Glomerular endothelial cell (primary cell): ENCODE results near the gene DCDC2C. TPM values are rescaled to one million over a fixed set of nuclear protein-coding genes. Genes with fewer than 3 reads are reported as not detected.
"Not testable (repeated sequence)": the region's sequence is repeated elsewhere in the genome, so short reads cannot be mapped to it uniquely, and the experiment has no call there.

Experiments used
- DNase-seq: peaks from one replicate; pipeline ENCODE4 v3.0.0-alpha.2; 2011; ENCODE audit warnings: low read depth, low spot score; ENCODE audit errors: extremely low read depth
- total RNA-seq: library from RNA; depleted of rRNA; stranded (reverse); fragments of >200 nt; gene quantifications from 2 replicates; pipeline ENCODE4 v1.2.3, GENCODE V29; 2015

DCDC2C gene
- total RNA-seq, 1 donor from 2014 or later, result not detected

DNA sequence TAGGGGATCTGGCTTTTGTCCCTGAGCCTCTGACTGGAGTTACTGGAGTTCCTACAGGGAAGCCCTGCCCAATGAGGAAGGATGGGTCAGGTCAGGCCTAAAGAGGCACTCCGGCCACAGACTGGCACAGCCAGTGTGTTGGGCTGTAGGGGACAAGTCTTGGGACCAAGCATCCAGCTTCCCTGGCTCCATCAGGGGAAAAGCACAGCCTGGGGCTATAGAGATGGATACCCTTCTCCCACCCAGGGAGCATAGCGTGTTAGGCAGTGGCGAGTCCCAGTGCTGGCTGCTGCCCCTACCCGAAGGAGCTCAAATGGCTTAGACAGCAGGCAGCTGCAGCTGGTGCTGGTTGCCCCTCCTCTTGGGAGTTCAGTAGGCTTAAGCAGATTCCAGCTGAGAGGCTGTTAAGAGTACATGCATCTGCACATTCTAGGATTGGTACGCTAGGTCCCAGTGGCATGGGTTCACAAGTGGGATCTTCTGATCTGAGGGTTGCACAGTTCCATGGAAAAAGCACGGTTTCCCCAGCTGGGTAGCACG, 111.4 kb downstream of the DCDC2C start:
- no peak for DNase-seq

DNA sequence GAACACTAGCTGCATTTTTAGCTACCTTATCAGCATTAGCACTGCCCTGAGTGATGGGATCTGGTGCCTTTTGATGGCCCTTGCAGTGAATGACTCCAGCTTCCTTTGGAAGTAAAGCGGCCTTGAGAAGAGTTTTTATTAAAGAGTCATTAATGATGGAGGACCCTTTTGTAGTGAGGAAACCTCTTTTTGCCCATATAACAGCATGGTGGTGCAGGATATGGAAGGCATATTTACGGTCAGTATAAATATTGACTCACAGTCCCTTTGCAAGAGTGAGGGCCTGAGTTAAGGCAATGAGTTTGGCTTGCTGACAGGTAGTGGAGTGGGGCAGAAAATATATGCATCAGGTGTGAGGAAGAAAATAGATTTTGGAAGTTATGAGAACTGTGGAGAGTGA, 113.8 kb downstream of the DCDC2C start:
- DNase-seq, result not testable (repeated sequence)

DNA sequence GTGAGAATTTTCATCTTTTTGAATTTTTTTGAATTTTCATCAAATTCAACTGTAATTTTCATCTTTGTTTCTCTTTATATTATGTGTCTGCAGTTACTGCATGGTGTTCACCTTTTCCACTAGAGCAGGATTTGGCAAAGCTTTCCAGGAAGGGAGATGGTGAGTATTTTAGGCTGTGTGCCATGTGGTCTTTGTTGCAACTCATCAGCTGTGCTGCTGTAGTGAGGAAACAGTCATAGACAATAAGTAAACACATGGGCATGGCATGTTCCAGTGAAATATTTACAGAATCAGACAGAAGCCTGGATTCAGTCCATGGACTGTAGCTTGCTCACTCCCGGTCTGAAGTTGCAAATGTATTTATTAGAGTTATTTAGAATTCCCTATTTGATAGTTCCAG, 120.4 kb downstream of the DCDC2C start:
- DNase-seq, result no peak

DNA sequence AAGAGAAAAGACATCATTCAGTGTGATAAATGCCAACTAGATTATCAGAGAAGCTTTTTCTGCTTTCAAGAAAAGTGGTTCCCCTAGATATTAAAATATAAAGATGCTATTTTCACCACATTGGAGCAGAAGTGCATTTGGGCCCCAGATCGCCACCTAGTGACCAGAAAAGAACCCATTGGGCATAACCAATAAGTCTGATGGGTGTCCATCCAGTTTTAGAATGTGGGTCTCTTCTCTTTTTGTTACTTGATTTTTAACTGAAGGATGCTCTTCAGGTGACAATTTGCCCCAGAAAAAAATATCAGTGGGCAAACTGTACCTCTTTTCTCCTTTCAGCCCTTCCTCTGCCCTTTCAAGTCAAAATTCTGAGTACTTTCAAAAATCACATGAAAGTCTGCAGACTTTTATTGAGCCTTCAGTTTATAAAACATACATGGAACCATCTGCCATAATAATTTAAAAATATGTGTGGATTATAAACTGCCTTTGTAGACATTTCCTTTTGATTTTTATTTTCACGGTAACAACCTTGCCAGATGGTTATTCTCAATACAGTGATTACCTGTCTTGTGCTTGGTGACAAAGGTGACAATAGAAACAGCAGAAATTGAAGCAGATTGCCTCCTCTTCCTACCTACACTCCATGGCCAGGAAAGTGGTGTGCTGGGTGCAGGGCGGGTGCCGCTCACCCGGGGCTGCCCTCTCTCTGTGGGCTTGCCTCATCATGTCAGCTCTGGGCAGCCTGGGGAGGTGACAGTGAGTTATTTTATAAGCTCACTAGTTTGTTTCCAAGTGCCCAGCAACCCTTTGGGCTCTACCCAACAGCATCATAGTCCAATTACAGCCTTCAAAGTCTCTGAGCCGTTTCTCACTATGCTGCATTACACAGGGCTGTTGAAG, 124.5 kb downstream of the DCDC2C start:
- no peak for DNase-seq

DNA sequence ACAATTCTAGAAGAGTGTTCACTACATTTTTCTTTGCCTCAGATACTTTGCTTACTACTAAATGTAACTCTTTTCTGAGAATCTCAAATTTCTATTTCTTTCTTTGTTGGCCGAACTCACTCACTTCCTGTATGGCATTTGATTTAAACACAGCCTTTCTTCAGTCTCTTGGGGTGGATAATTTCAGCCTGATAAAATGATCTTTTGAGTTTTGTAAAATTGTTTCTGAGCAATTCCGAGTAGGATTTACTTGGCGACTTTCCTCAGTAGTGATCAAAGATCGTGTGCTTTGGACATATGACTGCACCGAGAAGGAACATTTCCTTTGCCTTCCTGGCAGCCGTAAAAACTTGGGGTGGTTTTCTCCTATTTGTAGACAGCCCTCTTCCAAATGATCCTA, 127.4 kb downstream of the DCDC2C start:
- DNase-seq, result no peak

DNA sequence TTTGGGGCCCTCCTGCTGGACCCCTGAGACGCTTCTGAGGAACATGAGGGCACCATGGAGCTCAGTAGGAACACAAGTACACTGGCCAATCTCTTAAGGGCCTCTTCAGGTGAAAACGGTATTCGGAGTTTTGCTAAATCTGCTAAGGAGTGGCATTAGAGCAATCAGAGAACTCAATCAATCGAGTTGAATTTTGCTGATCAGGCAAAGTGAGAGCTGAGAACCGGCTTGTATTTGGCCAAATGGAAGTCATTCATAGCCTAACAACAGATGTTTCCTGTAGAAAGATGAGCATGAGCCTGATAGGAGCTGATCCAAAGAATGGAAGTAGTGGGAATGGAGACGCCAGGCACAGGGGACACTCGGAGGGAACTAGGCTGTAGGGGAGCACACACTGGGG, 133.7 kb downstream of the DCDC2C start:
- DNase-seq, result no peak

DNA sequence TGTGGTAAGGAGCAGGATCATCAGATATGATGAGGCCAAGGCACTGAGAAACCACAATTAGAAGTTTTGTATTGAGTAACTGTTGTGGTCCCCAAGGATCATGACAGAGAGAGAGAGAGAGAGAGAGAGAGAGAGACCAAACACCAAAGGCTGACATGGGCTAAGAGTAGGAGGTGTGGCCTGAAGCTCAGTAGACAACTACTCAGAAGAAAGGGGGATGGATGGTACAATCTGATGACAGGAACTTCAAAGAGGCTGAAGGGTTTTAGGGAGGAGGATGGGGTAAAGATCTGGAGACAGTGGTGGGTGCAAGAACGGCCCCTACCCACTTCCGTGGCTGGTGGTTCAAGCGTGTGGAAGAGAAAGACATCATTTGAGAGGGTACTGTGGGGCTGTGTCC, 135.0 kb downstream of the DCDC2C start:
- DNase-seq, result no peak

DNA sequence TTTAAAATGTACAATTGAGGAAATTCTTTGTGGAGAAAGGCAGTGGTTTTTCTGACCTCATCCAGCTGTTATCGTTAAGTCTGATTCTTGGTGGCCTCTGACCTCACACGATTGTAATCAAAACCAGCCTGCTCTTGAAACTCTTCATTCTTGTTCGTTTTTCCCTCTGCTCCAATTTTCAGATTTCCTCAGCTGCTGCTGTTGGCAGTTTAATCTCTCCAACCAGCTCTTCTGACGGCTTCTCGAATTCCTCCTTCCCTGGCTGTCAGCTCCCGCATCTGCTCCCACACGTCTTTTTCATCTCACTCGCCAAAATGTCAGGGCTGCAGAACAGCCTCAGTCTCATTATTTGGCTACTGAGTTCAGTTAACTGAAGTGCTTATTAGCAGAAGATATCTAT, 136.1 kb downstream of the DCDC2C start:
- no peak for DNase-seq

DNA sequence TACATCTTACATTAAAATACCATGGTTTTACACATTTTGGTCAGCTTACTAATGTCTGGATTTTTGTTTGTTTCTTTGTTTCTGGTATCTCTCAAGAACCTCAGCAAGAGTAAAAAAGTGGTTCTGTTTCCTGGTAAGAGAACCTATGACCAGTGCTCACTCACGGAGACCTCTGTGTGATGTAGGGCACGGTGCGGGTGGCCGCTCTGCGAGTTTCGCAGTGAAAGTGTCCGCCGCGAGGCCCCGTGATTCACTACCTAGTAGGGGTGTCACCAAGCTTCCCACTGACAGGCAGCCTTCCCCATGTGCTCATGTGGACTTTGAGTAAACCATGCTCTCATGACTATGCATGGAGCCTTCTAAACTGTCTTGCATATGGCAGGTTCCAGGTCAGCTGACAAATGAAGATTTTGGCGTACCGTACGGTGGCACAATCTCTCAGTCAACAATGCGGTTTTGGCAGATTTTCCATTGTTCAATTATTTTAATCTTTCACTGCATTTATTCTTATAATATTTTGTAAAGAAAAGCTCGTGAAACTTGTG, 137.3 kb downstream of the DCDC2C start:
- no peak for DNase-seq

DNA sequence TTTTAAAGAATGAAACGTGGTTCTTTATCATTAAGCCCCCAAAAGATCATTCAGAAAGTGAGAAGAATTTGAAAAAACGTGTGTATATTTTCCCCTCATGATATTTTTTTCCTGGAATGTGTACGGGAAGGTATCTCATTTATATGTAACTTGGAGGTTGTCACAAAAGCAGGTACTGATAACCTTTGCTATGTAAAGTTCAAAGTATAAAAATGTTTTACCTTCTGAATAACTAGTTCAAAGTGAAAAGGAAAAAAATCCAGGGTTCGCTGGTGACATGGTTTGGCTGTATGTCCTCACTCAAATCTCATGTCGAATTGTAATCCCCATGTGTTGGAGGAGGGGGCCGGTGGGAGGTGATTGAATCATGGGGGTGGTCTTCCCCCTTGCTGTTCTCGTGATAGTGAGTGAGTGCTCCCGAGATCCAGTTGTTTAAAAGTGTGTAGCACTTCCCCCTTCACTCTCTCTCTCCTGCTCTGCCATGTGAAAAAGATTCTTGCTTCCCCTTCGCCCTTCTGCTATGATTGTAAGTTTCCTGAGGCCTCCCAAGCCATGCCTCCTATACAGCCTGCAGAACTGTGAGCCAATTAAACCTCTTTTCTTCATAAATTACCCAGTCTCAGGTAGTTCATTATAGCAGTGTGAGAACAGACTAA, 144.2 kb downstream of the DCDC2C start:
- no peak for DNase-seq

DNA sequence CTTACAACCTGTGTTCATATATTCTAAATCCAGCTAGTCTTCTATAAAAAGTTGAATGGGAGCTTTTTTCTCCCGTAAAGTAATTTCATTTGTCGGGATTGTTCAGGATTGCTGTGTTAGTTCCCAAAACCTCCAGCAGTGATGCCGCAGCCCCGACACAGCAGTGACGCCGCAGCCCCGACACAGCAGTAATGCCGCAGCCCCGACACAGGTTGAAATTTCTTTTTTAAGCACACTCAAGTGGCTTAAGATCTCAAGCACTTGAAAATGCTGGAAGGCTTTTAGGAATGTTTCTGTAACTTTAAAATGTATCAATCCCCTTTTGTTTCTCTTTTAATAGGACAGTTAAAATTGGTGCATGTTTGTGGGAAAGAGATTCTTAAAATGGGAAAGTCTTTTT, 145.4 kb downstream of the DCDC2C start:
- DNase-seq, result no peak

DNA sequence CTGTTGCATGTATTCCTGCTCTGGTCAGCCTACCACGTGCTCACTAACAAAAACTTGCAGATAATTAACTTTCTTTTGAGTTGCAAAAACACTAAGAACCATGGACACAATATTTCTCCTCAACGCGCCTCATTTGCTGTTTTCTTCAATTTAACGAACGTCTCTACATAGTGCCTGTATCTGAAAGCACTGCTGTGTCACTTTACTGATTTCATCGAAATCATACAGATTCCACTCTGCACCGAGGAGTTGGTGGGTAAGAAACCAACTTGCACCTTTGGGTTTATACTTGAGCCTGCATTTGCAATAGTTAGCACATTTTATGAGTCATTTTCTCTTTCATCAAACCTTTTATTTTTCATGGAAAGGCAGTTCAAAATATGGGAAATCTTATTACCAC, 145.8 kb downstream of the DCDC2C start:
- DNase-seq, result no peak

DNA sequence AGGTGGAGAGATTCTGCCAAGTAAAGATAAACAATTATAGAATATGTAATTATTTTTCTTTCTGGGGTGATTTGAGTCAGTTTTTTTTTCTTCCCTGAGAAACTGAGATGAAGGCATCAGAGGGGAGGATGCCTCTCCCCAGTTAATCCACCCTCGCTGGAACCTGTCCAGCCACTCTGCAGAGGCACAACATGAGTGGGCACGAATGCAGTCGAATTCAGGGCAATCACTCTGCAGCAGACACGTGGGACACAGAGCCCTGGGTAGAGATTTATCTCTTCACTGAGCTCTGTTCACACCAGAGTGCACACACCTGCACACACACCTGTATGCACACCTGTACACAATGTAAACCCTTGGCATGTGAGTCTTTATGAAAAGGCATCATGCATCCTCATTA, 154.2 kb downstream of the DCDC2C start:
- no peak for DNase-seq

DNA sequence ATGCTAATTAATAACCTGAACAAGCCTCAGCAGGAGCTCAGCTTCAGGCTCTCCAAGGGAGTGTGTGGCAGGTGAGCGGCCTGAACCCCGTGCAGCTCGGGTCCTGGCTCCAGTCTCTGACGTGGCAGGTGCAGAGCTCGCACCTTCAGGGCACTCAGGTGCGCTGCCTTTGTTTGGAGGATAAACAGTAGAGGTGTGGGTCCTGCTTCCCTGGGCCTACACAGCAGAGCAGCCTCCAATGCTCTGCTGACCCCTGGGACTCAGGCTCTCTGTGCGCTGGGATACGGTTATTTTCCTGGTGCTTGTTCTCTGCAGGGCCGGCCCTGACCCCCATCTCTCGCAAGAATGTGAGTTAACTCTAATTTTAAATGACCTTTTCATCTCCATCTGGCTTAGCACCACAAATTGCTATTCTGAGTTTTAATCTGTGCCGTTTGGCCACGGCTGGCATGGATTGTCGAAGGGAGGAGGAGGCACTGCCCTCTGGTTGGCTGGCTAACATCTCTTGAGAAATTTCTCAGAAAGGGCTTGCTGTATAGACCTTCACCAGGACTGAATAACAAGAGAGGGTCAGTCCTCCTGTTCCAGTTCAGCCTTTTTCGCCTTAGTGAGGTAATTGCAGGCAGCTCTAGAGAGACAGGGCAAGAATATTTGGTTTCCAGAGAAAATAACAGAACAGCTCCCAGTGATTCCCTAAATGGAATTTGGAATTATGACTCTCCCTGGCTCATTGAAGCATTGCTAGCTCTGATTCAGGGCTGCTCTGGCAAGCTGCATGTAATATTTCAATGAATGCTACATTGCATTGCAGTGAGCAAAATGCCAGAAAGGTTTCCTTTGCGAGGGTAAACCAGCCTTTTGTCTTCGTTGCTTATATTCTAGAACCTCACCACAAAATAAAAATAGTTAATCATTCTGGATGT, 161.8 kb downstream of the DCDC2C start:
- DNase-seq, result no peak

DNA sequence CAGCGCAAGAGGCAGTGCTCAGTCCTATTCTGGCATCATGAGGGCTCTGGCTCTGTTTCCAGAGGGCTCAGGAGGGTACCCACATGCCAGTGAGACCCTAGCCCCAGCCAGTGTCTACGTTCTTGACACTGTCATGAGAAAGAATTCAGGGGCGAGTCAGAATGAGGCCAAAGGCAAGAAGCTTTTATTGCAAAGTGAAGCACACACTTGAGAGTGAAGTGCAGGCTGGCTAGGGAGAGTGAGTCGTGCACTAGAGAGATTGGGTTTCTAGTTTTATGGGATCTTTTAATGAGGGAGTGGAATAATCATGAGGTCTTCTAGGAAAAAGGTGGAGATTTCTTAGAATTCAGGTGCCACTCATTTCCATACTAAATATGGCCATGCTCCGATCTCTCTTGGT, 164.1 kb downstream of the DCDC2C start:
- no peak for DNase-seq

DNA sequence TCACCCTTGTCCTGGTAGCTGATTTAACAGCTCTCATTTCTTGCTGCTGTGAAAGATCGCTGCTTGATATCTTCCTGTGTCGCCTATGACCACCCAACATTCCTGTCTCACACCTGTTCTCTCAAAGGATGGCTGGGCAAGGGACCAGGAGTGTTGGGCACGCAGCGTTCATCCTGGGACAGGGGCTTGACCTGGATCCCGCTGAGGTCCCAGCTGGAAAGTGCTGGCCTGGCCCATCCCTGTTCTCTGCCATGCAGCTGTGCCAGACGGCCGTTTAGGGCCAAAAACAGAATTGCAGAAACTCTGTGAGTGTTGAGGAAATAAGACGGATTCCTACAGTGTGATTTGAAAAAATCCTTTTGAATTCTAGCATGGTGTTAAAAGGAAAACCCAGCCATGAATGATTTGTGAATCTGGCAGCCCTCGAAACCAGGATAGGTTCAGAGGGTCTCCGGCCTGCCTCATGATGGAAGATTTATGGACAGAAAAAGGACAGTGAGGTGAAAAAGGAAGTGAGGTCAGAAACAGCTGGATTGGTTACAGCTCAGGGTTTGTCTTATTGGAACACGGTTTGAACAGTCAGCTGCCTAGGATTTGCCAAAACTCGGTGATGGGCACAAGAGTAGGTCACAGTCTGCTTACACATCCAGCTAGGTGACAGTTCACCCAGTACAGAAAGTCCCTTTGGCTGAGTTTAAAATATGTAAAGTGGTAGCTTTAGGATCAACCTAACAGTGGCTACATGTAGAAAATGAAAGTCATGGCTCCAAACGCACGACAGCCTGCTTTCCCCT, 164.8 kb downstream of the DCDC2C start:
- DNase-seq, result no peak

DNA sequence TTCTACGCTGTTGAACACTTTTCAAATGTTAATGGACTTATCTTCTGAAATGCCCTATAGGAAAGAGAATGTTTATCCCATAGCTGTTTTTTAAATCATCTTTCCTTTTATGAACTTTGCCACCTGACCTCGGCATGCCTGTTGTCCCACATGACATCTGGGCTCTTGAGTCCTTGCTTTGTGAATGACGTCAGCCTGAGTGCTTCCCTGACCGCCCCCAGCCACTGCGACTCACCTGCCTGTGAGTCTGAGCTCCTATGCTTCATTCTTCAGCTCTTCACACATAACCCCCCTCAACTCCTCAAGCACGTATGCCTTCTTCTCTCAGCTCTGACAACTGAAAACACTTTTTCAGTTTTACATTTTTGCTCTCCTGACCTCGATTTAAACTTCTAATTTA, 166.8 kb downstream of the DCDC2C start:
- DNase-seq, result no peak

DNA sequence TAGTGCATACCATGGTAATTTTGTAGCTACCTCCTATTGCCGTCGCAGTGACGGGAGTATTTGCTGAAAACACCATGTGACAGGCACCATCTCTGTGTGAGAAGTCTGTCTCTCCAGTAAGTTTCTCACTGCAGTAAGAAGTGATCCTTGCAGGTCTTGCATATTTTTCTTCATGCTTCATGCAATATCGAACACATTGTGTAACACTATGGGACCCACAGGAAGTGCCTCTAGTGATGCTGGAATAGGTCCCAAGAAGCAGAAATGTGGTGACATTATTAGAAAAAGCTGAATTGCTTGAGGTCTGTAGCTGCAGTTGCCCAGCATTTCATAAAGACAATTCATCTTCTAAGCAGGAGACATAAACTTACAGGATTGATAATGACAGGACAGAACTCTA, 167.6 kb downstream of the DCDC2C start:
- no peak for DNase-seq

DNA sequence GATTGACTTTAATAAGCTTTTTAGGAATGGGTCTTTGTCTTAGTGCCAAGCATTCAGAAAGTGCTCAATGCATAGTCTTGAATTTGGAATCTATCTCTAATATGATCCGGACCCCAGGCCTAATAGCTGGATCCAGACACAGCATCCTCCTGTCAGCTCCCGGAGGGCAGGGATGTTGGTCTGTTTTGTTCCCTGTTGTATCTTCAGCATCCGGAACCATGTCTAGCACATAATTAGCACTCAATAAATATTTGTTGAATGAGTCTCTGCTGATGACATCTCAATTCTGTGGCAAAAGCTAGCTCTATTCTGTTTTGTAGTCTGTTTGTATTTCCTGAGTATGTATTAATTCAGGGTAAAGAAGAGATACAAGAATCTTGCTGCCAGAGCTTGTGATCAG, 169.1 kb downstream of the DCDC2C start:
- DNase-seq, result no peak

DNA sequence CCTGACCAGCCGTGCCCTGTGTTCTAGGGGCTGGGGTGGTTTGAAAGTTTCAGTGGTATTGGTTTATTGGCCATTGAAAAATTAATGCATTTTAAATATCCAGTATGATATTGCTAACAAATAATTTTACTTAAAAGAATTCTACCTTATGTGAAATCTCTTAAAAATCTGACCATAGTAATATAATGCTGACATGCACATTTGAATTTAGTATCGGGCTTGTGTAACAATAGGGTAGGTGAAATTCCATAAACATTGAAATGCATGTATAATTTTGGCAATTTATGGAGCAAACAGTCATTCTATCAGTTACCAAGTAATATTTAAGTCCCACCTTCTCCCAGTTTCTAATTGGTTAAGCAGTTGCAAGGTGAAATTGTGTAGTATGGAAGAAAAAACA, 170.5 kb downstream of the DCDC2C start:
- DNase-seq, result no peak
